Natural killer cell (primary cell): Measurements from ENCODE around the gene MESP1. TPM values are rescaled to one million over a fixed set of nuclear protein-coding genes. Genes with fewer than 3 reads are reported as not detected.

Source experiments
- ATAC-seq, 3 donors: fragments of 150-1000 bp in 2 of 3; fragments of 200-7000 bp in 1 of 3; cut with Tn5 transposase; 1 replicate in 1 of 3; 2 replicates in 2 of 3; pipeline ENCODE4 v1.10.0; 2021; ENCODE audit warnings: mild to moderate bottlenecking in 2 of 3, moderate library complexity in 2 of 3
- DNase-seq, 2 donors: peaks; one replicate each; pipeline versions ENCODE4 v3.0.0 to v3.0.0-alpha.2; 2013 to 2021; ENCODE audit warnings: mixed read lengths in 1 of 2
- H3K27ac ChIP-seq: one replicate; pipeline ENCODE4 v1.5.1; 2013; ENCODE audit warnings: mild to moderate bottlenecking, low read length
- H3K27me3 ChIP-seq: one replicate; pipeline ENCODE4 v1.6.1; 2013; ENCODE audit warnings: low read length; ENCODE audit not compliant: control insufficient read depth, insufficient read depth
- H3K36me3 ChIP-seq: one replicate; pipeline ENCODE4 v1.6.1; 2013; ENCODE audit warnings: low read length; ENCODE audit not compliant: control insufficient read depth, insufficient read depth
- H3K4me1 ChIP-seq: one replicate; pipeline ENCODE4 v1.6.1; 2013; ENCODE audit warnings: low read length; ENCODE audit not compliant: control insufficient read depth, insufficient read depth
- H3K4me3 ChIP-seq: one replicate; pipeline ENCODE4 v1.5.1; 2013; ENCODE audit warnings: low read length
- H3K9me3 ChIP-seq: one replicate; pipeline ENCODE4 v1.6.1; 2013; ENCODE audit warnings: low read length; ENCODE audit not compliant: control insufficient read depth, insufficient read depth
- H3K27ac Mint-ChIP-seq, 2 donors: one replicate each; pipeline ENCODE4 v1.8.0; 2022; ENCODE audit warnings: mild to moderate bottlenecking in 2 of 2, mixed read lengths in 2 of 2, moderate library complexity in 1 of 2
- H3K27me3 Mint-ChIP-seq, 2 donors: one replicate each; pipeline ENCODE4 v1.8.0; 2022; ENCODE audit warnings: low read depth in 2 of 2, mixed read lengths in 2 of 2
- H3K36me3 Mint-ChIP-seq: one replicate; pipeline ENCODE4 v1.8.0; 2022; ENCODE audit warnings: mixed read lengths
- H3K4me1 Mint-ChIP-seq, 2 donors: one replicate each; pipeline ENCODE4 v1.8.0; 2022; ENCODE audit warnings: mixed read lengths in 2 of 2
- H3K4me3 Mint-ChIP-seq: one replicate; pipeline ENCODE4 v1.8.0; 2022; ENCODE audit warnings: mild to moderate bottlenecking, moderate library complexity, mixed read lengths
- H3K9me3 Mint-ChIP-seq, 2 donors: one replicate each; pipeline ENCODE4 v1.8.0; 2022; ENCODE audit warnings: mixed read lengths in 2 of 2
- WGBS: methylation state at CpG from one replicate; pipeline ENCODE4 v1.1.7; 2013; ENCODE audit warnings: missing lambda C conversion rate; ENCODE audit not compliant: insufficient coverage; 5-methylcytosine and 5-hydroxymethylcytosine counted together
- intact Hi-C: fragments of 100-400 bp; cut with micrococcal nuclease; formaldehyde crosslinking; loops from one replicate; pipeline ENCODE4 v1.14.2; 2022
- total RNA-seq, 4 donors: library from RNA; stranded (reverse); fragments of 120-200 nt in 1 of 4; gene quantifications; one replicate each; pipeline versions ENCODE4 v1.2.3 to v1.2.4, GENCODE V29; 2013 to 2022
- TF ChIP-seq, protein P1 (sequence below): fragments of 200-600 bp; IDR thresholded peaks from one replicate; pipeline ENCODE4 v1.8.0; 2022; ENCODE audit warnings: antibody characterized with exemption

The MESP1 gene
- total RNA-seq, 3 donors from 2014 or later (not counting 1 experiment from before 2014, with no cell fraction given), result 0.45 to 2.9 (median 2.5) TPM

- H3K27ac Mint-ChIP-seq, result no peak overlapping the region
- no peaks in the 10 kb centered on the region for H3K4me1 Mint-ChIP-seq
- H3K27me3 ChIP-seq, result no peaks in the 10 kb centered on the region
These were observed 36.9 kb upstream of the MESP1 start for GRCh38 chr15:89787944-89788343.

GRCh38 chr15:89785774-89786140 is 34.7 kb upstream of the MESP1 start:
- no peak for DNase-seq
- Histone ChIP-seq H3K4me1 (peaks cover 13% of the 10 kb centered on the region), H3K4me3 (no peak overlapping the region), H3K36me3 (no peaks in the 10 kb centered on the region), H3K27ac (no peak overlapping the region), H3K27me3 (no peaks in the 10 kb centered on the region), H3K9me3 (no peaks in the 10 kb centered on the region)
- Mint-ChIP-seq H3K27ac (no peak overlapping the region), H3K4me1 (no peaks in the 10 kb centered on the region), H3K9me3 (no peaks in the 10 kb centered on the region), H3K4me3 (no peak overlapping the region), H3K36me3 (no peaks in the 10 kb centered on the region), H3K27me3 (peaks cover under 1 to 10% of the 10 kb centered on the region in 2 donors)
- no peak for ATAC-seq
- intact Hi-C loops, result no loop called here
- TF ChIP-seq, protein P1, sequence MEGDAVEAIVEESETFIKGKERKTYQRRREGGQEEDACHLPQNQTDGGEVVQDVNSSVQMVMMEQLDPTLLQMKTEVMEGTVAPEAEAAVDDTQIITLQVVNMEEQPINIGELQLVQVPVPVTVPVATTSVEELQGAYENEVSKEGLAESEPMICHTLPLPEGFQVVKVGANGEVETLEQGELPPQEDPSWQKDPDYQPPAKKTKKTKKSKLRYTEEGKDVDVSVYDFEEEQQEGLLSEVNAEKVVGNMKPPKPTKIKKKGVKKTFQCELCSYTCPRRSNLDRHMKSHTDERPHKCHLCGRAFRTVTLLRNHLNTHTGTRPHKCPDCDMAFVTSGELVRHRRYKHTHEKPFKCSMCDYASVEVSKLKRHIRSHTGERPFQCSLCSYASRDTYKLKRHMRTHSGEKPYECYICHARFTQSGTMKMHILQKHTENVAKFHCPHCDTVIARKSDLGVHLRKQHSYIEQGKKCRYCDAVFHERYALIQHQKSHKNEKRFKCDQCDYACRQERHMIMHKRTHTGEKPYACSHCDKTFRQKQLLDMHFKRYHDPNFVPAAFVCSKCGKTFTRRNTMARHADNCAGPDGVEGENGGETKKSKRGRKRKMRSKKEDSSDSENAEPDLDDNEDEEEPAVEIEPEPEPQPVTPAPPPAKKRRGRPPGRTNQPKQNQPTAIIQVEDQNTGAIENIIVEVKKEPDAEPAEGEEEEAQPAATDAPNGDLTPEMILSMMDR, result no peak

More at GRCh38 chr15:89787944-89788343, 36.9 kb upstream of the MESP1 start:
- WGBS, result 91% methylated on average over 3 of the region's 3 CpGs
- Histone ChIP-seq H3K36me3 (no peaks in the 10 kb centered on the region), H3K27ac (no peak overlapping the region), H3K4me1 (no peaks in the 10 kb centered on the region), H3K9me3 (no peaks in the 10 kb centered on the region), H3K4me3 (no peak overlapping the region)
- DNase-seq, result no peak
- no peak for ATAC-seq
- H3K4me3 Mint-ChIP-seq, result no peak overlapping the region
- no peaks in the 10 kb centered on the region for H3K9me3 Mint-ChIP-seq
- H3K36me3 Mint-ChIP-seq, result no peaks in the 10 kb centered on the region
- intact Hi-C loops, result no loop called here
- TF ChIP-seq, protein P1, result no peak
- peaks cover 0 to 7% of the 10 kb centered on the region in 2 donors for H3K27me3 Mint-ChIP-seq

GRCh38 chr15:89785064-89785773 is 34.2 kb upstream of the MESP1 start:
- peaks cover 18% of the 10 kb centered on the region for H3K4me1 ChIP-seq
- Mint-ChIP-seq H3K4me1 (no peaks in the 10 kb centered on the region), H3K27me3 (peaks cover 6 to 16% of the 10 kb centered on the region in 2 donors), H3K27ac (no peak overlapping the region), H3K9me3 (no peaks in the 10 kb centered on the region), H3K4me3 (no peak overlapping the region), H3K36me3 (no peaks in the 10 kb centered on the region)
- no peaks in the 10 kb centered on the region for H3K36me3 ChIP-seq
- H3K4me3 ChIP-seq, result no peak overlapping the region
- DNase-seq (no peak), ATAC-seq (no peak)
- 91% methylated on average over 13 of the region's 13 CpGs for WGBS
- H3K27me3 ChIP-seq, result no peaks in the 10 kb centered on the region
- H3K27ac ChIP-seq, result no peak overlapping the region
- intact Hi-C loops, result no loop called here
- no peaks in the 10 kb centered on the region for H3K9me3 ChIP-seq
- TF ChIP-seq, protein P1, result no peak

DNA sequence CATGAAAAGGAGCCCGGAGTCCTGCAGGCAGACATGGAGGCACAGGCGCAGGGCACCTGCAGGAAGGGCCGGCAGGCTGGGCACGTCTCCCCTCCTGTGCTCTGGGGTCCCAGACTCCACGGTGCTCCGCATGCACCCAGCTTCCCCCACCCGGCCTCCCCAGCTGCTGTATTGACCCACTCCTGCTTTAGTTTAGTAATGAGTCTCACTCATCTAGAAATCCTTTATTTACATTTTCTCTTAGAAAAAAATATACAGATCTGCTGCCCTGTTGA is 33.6 kb upstream of the MESP1 start:
- Mint-ChIP-seq H3K4me1 (no peaks in the 10 kb centered on the region), H3K27ac (no peak overlapping the region), H3K36me3 (no peaks in the 10 kb centered on the region), H3K4me3 (no peak overlapping the region), H3K27me3 (peaks cover 7 to 16% of the 10 kb centered on the region in 2 donors), H3K9me3 (no peaks in the 10 kb centered on the region)
- TF ChIP-seq, protein P1, result no peak
- ATAC-seq, result no peak
- Histone ChIP-seq H3K36me3 (no peaks in the 10 kb centered on the region), H3K4me3 (no peak overlapping the region), H3K27ac (no peak overlapping the region), H3K4me1 (peaks cover 19% of the 10 kb centered on the region), H3K27me3 (no peaks in the 10 kb centered on the region), H3K9me3 (no peaks in the 10 kb centered on the region)
- intact Hi-C loops, result no loop called here
- WGBS, result 90% methylated on average over 7 of the region's 7 CpGs
- no peak for DNase-seq
